H1 (cell line): ENCODE data around the gene DNAJB8. TPM values are rescaled to one million over a fixed set of nuclear protein-coding genes. Genes with fewer than 3 reads are reported as not detected.

ENCODE experiments used
- CTCF ChIA-PET: fragments of 300-600 bp; sonication (Branson Sonifier 250); formaldehyde crosslinking; loops from one replicate; lab custom pipeline; 2021; ENCODE audit not compliant: partially characterized antibody; lab: Charles Lee
- POLR2A ChIA-PET: fragments of 300-600 bp; sonication (Branson Sonifier 250); formaldehyde crosslinking; loops from one replicate; lab custom pipeline; 2021; ENCODE audit warnings: inconsistent platforms; ENCODE audit not compliant: partially characterized antibody; lab: Charles Lee
- DNase-seq, 2 experiments: peaks; one replicate each; pipeline versions ENCODE4 v3.0.0 to v3.0.0-alpha.2; 2010 to 2022; ENCODE audit warnings: low spot score in 2 of 2, low read depth in 1 of 2, mixed read lengths in 1 of 2
- FAIRE-seq: peaks from 2 replicates; lab custom pipeline; 2011; peaks lifted over from hg19 to GRCh38; lab: Jason Lieb, UNC
- H2AFZ ChIP-seq: 2 replicates; pipeline ENCODE4 v1.8.1; 2012; ENCODE audit warnings: low read length, inconsistent platforms
- H2AK5ac ChIP-seq: 2 replicates; pipeline ENCODE4 v1.6.1; 2013; ENCODE audit warnings: low read depth, low read length
- H2BK120ac ChIP-seq: replicated peaks from 2 replicates; pipeline ENCODE3; 2013; ENCODE audit warnings: low read depth, low read length, inconsistent platforms
- H2BK12ac ChIP-seq: 2 replicates; pipeline ENCODE4 v1.6.1; 2013; ENCODE audit warnings: low read depth, low read length
- H2BK15ac ChIP-seq: 2 replicates; pipeline ENCODE4 v1.6.1; 2013; ENCODE audit warnings: low read length
- H2BK20ac ChIP-seq: 2 replicates; pipeline ENCODE4 v1.6.1; 2013; ENCODE audit warnings: low read length
- H2BK5ac ChIP-seq: 2 replicates; pipeline ENCODE4 v1.6.1; 2013; ENCODE audit warnings: low read depth, low read length
- H3K14ac ChIP-seq: 2 replicates; pipeline ENCODE4 v1.6.1; 2013; ENCODE audit warnings: inconsistent platforms; ENCODE audit not compliant: insufficient read length
- H3K18ac ChIP-seq: 2 replicates; pipeline ENCODE4 v1.6.1; 2013; ENCODE audit warnings: low read length; ENCODE audit errors: extremely low read depth
- H3K23ac ChIP-seq: 2 replicates; pipeline ENCODE4 v1.6.1; 2013; ENCODE audit warnings: inconsistent platforms; ENCODE audit not compliant: insufficient read length
- H3K23me2 ChIP-seq: 2 replicates; pipeline ENCODE4 v1.6.1; 2013; ENCODE audit warnings: low read depth, low read length
- H3K27ac ChIP-seq: 2 replicates; pipeline ENCODE4 v1.6.1; 2011; ENCODE audit warnings: low read depth, low read length, inconsistent platforms
- H3K27me3 ChIP-seq, 4 experiments: replicated peaks in 1 of 4; 1 replicate in 1 of 4; 2 replicates in 3 of 4; pipeline versions ENCODE4 v1.6.1 to v1.8.1; 2011 to 2013; ENCODE audit warnings: low read length in 3 of 4, mild to moderate bottlenecking in 3 of 4, inconsistent platforms in 2 of 4, mixed read lengths in 2 of 4, moderate library complexity in 1 of 4; ENCODE audit not compliant: control insufficient read depth in 3 of 4, insufficient read depth in 3 of 4; ENCODE audit errors: extremely low read depth in 1 of 4
- H3K36me3 ChIP-seq, 4 experiments: 2 replicates each; pipeline versions ENCODE4 v1.6.1 to v1.8.1; 2011 to 2013; ENCODE audit warnings: mild to moderate bottlenecking in 4 of 4, low read length in 3 of 4, moderate library complexity in 2 of 4, control low read depth in 1 of 4, inconsistent platforms in 1 of 4; ENCODE audit not compliant: insufficient read depth in 4 of 4, control insufficient read depth in 2 of 4
- H3K4ac ChIP-seq: replicated peaks from 2 replicates; pipeline ENCODE3; 2013; ENCODE audit warnings: low read length, low read depth, mixed read lengths, inconsistent platforms; ENCODE audit not compliant: insufficient read length
- H3K4me1 ChIP-seq, 4 experiments: replicated peaks in 1 of 4; 1 replicate in 1 of 4; 2 replicates in 3 of 4; pipeline versions ENCODE4 v1.6.1 to v1.8.1; 2011 to 2013; ENCODE audit warnings: low read length in 3 of 4, inconsistent platforms in 2 of 4, mixed read lengths in 1 of 4; ENCODE audit not compliant: insufficient read depth in 4 of 4, control insufficient read depth in 3 of 4
- H3K4me2 ChIP-seq, 2 experiments: 2 replicates each; pipeline versions ENCODE4 v1.6.1 to v1.8.1; 2011 to 2013; ENCODE audit warnings: low read depth in 2 of 2, low read length in 2 of 2, control low read depth in 1 of 2, inconsistent platforms in 1 of 2, mild to moderate bottlenecking in 1 of 2; ENCODE audit not compliant: insufficient read depth in 1 of 2
- H3K4me3 ChIP-seq, 4 experiments: fragments of 200-600, 300-600 bp in 1 of 4; sonication (generic), shearing (Covaris generic), sonication (Bioruptor Twin) in 1 of 4; 2 replicates each; pipeline versions ENCODE4 v1.5.1 to v1.8.1; 2011 to 2016; ENCODE audit warnings: low read length in 4 of 4, low read depth in 3 of 4, control low read depth in 2 of 4, inconsistent platforms in 2 of 4, mild to moderate bottlenecking in 2 of 4, mixed read lengths in 1 of 4, moderate library complexity in 1 of 4; ENCODE audit not compliant: insufficient read depth in 2 of 4; ENCODE audit errors: extremely low read depth in 1 of 4
- H3K56ac ChIP-seq: replicated peaks from 2 replicates; pipeline ENCODE3; 2013; ENCODE audit warnings: low read depth, mild to moderate bottlenecking, mixed read lengths, low read length, inconsistent platforms; ENCODE audit not compliant: insufficient read length
- H3K79me1 ChIP-seq: 2 replicates; pipeline ENCODE4 v1.6.1; 2013; ENCODE audit warnings: low read depth, low read length, control low read depth
- H3K79me2 ChIP-seq, 2 experiments: 2 replicates each; pipeline versions ENCODE4 v1.6.1 to v1.8.1; 2012 to 2013; ENCODE audit warnings: low read length in 2 of 2, mild to moderate bottlenecking in 2 of 2, inconsistent platforms in 1 of 2; ENCODE audit not compliant: insufficient read depth in 2 of 2, control insufficient read depth in 1 of 2
- H3K9ac ChIP-seq, 4 experiments: replicated peaks in 1 of 4; 1 replicate in 1 of 4; 2 replicates in 3 of 4; pipeline versions ENCODE4 v1.6.1 to v1.8.1; 2011 to 2013; ENCODE audit warnings: low read depth in 3 of 4, low read length in 3 of 4, control low read depth in 2 of 4, mild to moderate bottlenecking in 2 of 4, moderate library complexity in 2 of 4, inconsistent platforms in 1 of 4; ENCODE audit errors: extremely low read depth in 1 of 4
- H3K9me3 ChIP-seq, 2 experiments: 2 replicates each; pipeline versions ENCODE4 v1.6.1 to v1.8.1; 2012 to 2013; ENCODE audit warnings: mild to moderate bottlenecking in 2 of 2, moderate library complexity in 2 of 2, control low read depth in 1 of 2, inconsistent platforms in 1 of 2, low read depth in 1 of 2, low read length in 1 of 2, mixed read lengths in 1 of 2; ENCODE audit not compliant: insufficient read depth in 2 of 2
- H4K20me1 ChIP-seq, 2 experiments: replicated peaks in 1 of 2; 2 replicates each; pipeline versions ENCODE3 to v1.8.1; 2011 to 2013; ENCODE audit warnings: inconsistent platforms in 2 of 2, low read length in 2 of 2, mild to moderate bottlenecking in 1 of 2; ENCODE audit not compliant: insufficient read depth in 2 of 2, control insufficient read depth in 1 of 2
- H4K5ac ChIP-seq: 2 replicates; pipeline ENCODE4 v1.6.1; 2013; ENCODE audit warnings: low read length, low read depth, mixed read lengths, inconsistent platforms; ENCODE audit not compliant: insufficient read length
- H4K8ac ChIP-seq: 2 replicates; pipeline ENCODE4 v1.8.0; 2013; ENCODE audit warnings: mild to moderate bottlenecking, moderate library complexity, low read length, inconsistent platforms; ENCODE audit not compliant: insufficient read depth; ENCODE audit errors: extremely low read depth
- H4K91ac ChIP-seq: replicated peaks from 2 replicates; pipeline ENCODE3; 2013; ENCODE audit warnings: low read length, mixed read lengths, inconsistent platforms; ENCODE audit not compliant: insufficient read length
- CTBP2 ChIP-seq: IDR thresholded peaks from 2 replicates; pipeline ENCODE4 v1.7.0; 2011; ENCODE audit warnings: borderline replicate concordance, mild to moderate bottlenecking, moderate library complexity, mixed read lengths, low read length; ENCODE audit not compliant: insufficient read depth, insufficient read length
- EZH2 ChIP-seq: fragments of 200-600 bp; sonication (generic); IDR thresholded peaks from 2 replicates; pipeline ENCODE4 v1.7.1; 2012; ENCODE audit warnings: low read depth, mild to moderate bottlenecking, moderate library complexity, low read length, inconsistent platforms; ENCODE audit not compliant: severe bottlenecking
- POLR2AphosphoS5 ChIP-seq: IDR thresholded peaks from 2 replicates; pipeline ENCODE4 v1.6.1; 2011; ENCODE audit warnings: low read depth, low read length
- SAP30 ChIP-seq: fragments of 300-600 bp; sonication (generic); IDR thresholded peaks from 2 replicates; pipeline ENCODE4 v1.7.1; 2012; ENCODE audit warnings: low read length, moderate library complexity, mild to moderate bottlenecking, inconsistent platforms; ENCODE audit not compliant: insufficient read depth, insufficient replicate concordance
- SIRT6 ChIP-seq: IDR thresholded peaks from one replicate; pipeline ENCODE4 v1.7.1; 2012; ENCODE audit warnings: low read length, inconsistent platforms
- SRF ChIP-seq: IDR thresholded peaks from 2 replicates; pipeline ENCODE4 v1.6.1; 2011; ENCODE audit warnings: mild to moderate bottlenecking, low read depth, low read length, moderate library complexity
- WGBS, 2 experiments: shearing (Covaris generic) in 1 of 2; methylation state at CpG; one replicate each; pipeline versions ENCODE4 v1.1.6 to v1.1.7; 2013 to 2015; ENCODE audit warnings: low lambda C conversion rate in 2 of 2, mixed read lengths in 2 of 2, inconsistent platforms in 1 of 2, low coverage in 1 of 2, missing lambda C conversion rate in 1 of 2; ENCODE audit not compliant: insufficient replicate concordance in 2 of 2, insufficient coverage in 1 of 2, insufficient read length in 1 of 2; ENCODE audit errors: extremely low coverage in 1 of 2, missing lambda C conversion rate in 1 of 2; 5-methylcytosine and 5-hydroxymethylcytosine counted together
- polyA plus RNA-seq, 7 experiments: library from polyadenylated mRNA; depleted of rRNA in 3 of 7; stranded (reverse) in 5 of 7; unstranded in 2 of 7; fragments of >200 nt in 5 of 7; fragments of 200-250 nt in 2 of 7; gene quantifications; 1 replicate in 5 of 7; 2 replicates in 1 of 7; 4 replicates in 1 of 7; pipeline versions ENCODE4 v1.2.1 to v1.2.3, GENCODE V29; 2011 to 2013; ENCODE audit warnings: missing spikeins in 2 of 7, mixed read lengths in 2 of 7
- total RNA-seq: library from RNA; stranded (reverse); fragmentation: NEBNext Ultra II Directional; extraction: Animal tissue kit (Norgen Biotek cat#: 25700); gene quantifications from 2 replicates; pipeline ENCODE4 v1.2.1, GENCODE V29; 2021
- TF ChIP-seq, protein P1 (sequence below): IDR thresholded peaks from 2 replicates; pipeline ENCODE4 v1.6.1; 2012; ENCODE audit warnings: low read length, inconsistent platforms
- TF ChIP-seq, protein P2 (sequence below): IDR thresholded peaks from 2 replicates; pipeline ENCODE4 v1.6.1; 2012; ENCODE audit warnings: inconsistent platforms

Gene DNAJB8
- total and polyA plus RNA-seq, 2 of the 8 experiments (the other 6 are each of a cell fraction or from before 2014, with no cell fraction given) = not detected

DNA sequence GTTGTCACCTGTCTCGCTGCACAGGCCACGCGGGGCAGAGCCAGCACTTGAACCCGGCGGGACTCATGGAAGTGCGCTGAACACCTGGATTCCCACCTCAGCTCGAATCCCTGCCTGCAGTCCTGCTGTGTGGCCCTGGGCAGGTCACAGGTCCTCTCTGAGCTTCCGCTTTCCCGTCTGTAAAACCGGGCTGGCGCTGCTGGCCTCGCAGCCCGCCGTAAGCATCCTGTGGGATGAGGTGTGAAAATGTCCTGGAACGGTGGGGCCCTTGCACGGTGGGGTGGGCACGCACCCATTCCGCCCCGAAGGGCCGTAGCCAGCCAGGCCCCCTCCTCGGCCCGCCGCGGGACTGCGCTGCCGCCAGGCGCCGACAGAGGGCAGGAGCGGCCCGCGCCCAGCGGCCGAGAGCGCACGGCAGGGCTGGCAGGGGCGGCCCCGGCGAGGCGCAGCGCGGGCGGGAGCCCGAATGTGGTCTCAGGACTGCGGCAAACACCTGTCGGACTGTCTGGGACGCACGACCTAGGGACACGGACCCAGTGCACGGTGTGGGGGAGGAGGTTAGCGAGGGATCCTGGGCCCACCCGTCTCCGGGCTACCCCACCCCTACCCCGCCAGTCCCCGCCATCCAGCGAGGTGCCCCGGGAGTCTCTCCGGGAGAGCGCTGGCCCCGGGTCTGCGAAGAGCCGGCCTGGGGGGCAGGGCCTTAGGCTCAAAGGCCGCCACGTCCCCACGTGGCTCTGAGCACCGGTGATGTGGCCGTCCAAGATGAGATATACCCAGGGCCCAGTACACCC is 40.4 kb downstream of the DNAJB8 start:
- H3K56ac ChIP-seq = no peak overlapping the region
- DNase-seq = peak in 1 of 2 experiments; percentile 90
- no peak overlapping the region for H3K9ac ChIP-seq
- no peaks in the 10 kb centered on the region for H3K79me1 ChIP-seq
- ChIA-PET POLR2A (interaction anchor here (0.6 to 1.7 kb wide), 3 partner anchors 15 to 251 kb away, joined by 3 to 4 read pairs (median 4); no protein-coding TSS in a partner anchor), CTCF (interaction anchor here (0.6 to 11.0 kb wide), 47 partner anchors 9 to 457 kb away, joined by 3 to 144 read pairs (median 4); no protein-coding TSS in a partner anchor)
- H3K14ac ChIP-seq = no peak overlapping the region
- no peaks in the 10 kb centered on the region for H3K9me3 ChIP-seq
- no peak overlapping the region for H2AFZ ChIP-seq
- peaks cover 6 to 64% (median 52%) of the 10 kb centered on the region in 4 experiments for H3K27me3 ChIP-seq
- peak overlapping the region in 2 of 4 experiments; percentile 10 to 48; a peak in 4 of 8 replicates for H3K4me3 ChIP-seq
- H4K5ac ChIP-seq = peak overlapping the region; percentile 22
- H3K4me2 ChIP-seq = peak overlapping the region; percentile 1 to 78; a peak in 3 of 4 replicates
- peak overlapping the region; percentile 30; the same call in 1 of the 2 replicates for H2BK12ac ChIP-seq
- 10% methylated on average over 52 of the region's 66 CpGs; no CpG with 5 or more reads in 1 of the 2 experiments for WGBS, 2 experiments
- peaks cover 6 to 8% of the 10 kb centered on the region in 2 experiments for H4K20me1 ChIP-seq
- H3K27ac ChIP-seq = no peak overlapping the region
- no peak overlapping the region for H2BK120ac ChIP-seq
- peak overlapping the region; percentile 65; the same call in 1 of the 2 replicates for H2BK15ac ChIP-seq
- no peak for FAIRE-seq
- H2BK5ac ChIP-seq = no peak overlapping the region
- peak overlapping the region; percentile 74 for H4K91ac ChIP-seq
- no peaks in the 10 kb centered on the region for H3K36me3 ChIP-seq
- peak overlapping the region; percentile 44; the same call in 1 of the 2 replicates for H3K18ac ChIP-seq
- H2BK20ac ChIP-seq = no peak overlapping the region
- H3K79me2 ChIP-seq = no peaks in the 10 kb centered on the region
- no peak overlapping the region for H2AK5ac ChIP-seq
- H3K4ac ChIP-seq = peak overlapping the region; percentile 85
- H4K8ac ChIP-seq = peak overlapping the region; percentile 88
- H3K4me1 ChIP-seq = peaks cover 0 to 23% (median 11%) of the 10 kb centered on the region in 4 experiments; a peak in 5 of 7 replicates
- H3K23me2 ChIP-seq = no peaks in the 10 kb centered on the region
- no peak overlapping the region for H3K23ac ChIP-seq
- TF ChIP-seq SIRT6 (no peak), SAP30 (no peak), POLR2AphosphoS5 (no peak), EZH2 (no peak), SRF (no peak), CTBP2 (no peak)
- TF ChIP-seq, protein P1, sequence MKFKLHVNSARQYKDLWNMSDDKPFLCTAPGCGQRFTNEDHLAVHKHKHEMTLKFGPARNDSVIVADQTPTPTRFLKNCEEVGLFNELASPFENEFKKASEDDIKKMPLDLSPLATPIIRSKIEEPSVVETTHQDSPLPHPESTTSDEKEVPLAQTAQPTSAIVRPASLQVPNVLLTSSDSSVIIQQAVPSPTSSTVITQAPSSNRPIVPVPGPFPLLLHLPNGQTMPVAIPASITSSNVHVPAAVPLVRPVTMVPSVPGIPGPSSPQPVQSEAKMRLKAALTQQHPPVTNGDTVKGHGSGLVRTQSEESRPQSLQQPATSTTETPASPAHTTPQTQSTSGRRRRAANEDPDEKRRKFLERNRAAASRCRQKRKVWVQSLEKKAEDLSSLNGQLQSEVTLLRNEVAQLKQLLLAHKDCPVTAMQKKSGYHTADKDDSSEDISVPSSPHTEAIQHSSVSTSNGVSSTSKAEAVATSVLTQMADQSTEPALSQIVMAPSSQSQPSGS = no peak
- TF ChIP-seq, protein P2, sequence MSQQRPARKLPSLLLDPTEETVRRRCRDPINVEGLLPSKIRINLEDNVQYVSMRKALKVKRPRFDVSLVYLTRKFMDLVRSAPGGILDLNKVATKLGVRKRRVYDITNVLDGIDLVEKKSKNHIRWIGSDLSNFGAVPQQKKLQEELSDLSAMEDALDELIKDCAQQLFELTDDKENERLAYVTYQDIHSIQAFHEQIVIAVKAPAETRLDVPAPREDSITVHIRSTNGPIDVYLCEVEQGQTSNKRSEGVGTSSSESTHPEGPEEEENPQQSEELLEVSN = peak; percentile 23; the same call in 1 of the 2 replicates
